Panc1 (cell line): ENCODE measurements around the gene SBK1.

ENCODE experiments used
- CTCF ChIP-seq: fragments of 450-650 bp; IDR thresholded peaks from 2 replicates; pipeline ENCODE4 v1.5.1; 2017; ENCODE audit warnings: mild to moderate bottlenecking
- POLR2AphosphoS5 ChIP-seq: IDR thresholded peaks from 2 replicates; pipeline ENCODE4 v1.6.1; 2012; ENCODE audit warnings: mild to moderate bottlenecking, low read depth, low read length, moderate library complexity
- REST ChIP-seq, 2 experiments: IDR thresholded peaks; 2 replicates each; pipeline ENCODE4 v1.6.1; 2011 to 2012; ENCODE audit warnings: low read depth in 2 of 2, control low read depth in 1 of 2, low read length in 1 of 2, mild to moderate bottlenecking in 1 of 2, moderate library complexity in 1 of 2; ENCODE audit not compliant: insufficient read depth in 1 of 2
- SIN3A ChIP-seq: IDR thresholded peaks from 2 replicates; pipeline ENCODE4 v1.6.1; 2012; ENCODE audit warnings: low read depth, mild to moderate bottlenecking, low read length, moderate library complexity, borderline replicate concordance; ENCODE audit not compliant: insufficient read depth

- no peak for TF ChIP-seq CTCF
- TF ChIP-seq REST (IDR thresholded peaks at IDR 0.05; ENCODE audit: insufficient read depth in 1 of 2, low read depth in 2 of 2, low read length in 1 of 2) = no peak
- TF ChIP-seq POLR2AphosphoS5 = no peak
- no peak for TF ChIP-seq SIN3A
These were observed 26.5 kb upstream of the SBK1 start for GRCh38 chr16:28265822-28266221.
